T47D (cell line): ENCODE measurements around the gene TMIE.

Experiments used
- DNase-seq, 2 experiments: peaks; one replicate each; pipeline versions ENCODE4 v3.0.0 to v3.0.0-alpha.2; 2011 to 2012; ENCODE audit warnings: low read depth in 1 of 2, low spot score in 1 of 2
- JUND ChIP-seq: IDR thresholded peaks from 2 replicates; pipeline ENCODE4 v1.6.1; 2012; ENCODE audit warnings: low read depth
- in situ Hi-C: cut with HindIII; loops from 2 replicates; pipeline ENCODE4 v1.10.0; 2016; ENCODE audit warnings: low sequenced_read_pairs, low pct_unique_long_range_greater_than_20kb

Gene TMIE

DNA sequence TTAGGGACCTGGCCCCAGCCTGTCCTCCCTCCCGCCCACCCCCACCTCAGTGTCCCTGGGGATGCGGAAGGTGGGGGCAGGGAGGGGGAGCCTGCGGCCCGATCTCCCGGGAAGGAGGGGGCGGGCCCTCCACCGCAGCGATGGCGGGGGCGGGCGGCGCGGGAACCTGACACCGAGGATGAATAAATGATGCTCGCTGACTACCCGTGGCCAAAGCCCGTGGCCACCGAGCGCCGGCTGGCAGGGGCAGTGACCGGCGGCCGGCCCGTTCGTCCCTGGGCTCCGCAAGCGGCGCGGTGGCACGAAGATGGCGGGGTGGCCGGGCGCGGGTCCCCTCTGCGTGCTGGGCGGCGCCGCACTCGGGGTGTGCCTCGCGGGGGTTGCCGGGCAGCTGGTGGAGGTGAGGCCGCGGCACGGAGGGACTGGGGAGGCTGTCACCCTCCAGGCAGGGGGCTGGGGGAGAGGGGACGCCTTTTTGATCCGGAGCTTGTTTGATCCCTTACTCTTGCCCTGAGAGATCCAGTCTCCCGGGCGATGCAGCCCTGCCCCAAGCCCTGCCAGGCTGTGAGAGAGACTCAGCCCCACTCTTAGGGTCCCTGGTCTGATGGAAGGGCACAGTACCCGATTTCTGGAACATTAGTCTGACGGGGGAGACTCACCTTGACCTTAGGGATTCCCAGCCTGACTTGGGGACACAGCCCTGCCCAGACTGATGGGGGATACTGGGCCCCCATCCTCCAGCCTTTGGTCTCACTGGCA, at the start of gene TMIE:
TSS of gene TMIE (plus strand) at position 212 of the 759 bp plus-strand sequence. CDS start at position 308, 96 bp downstream.
- no peak for TF ChIP-seq JUND
- no peak for DNase-seq
- in situ Hi-C loops: no loop called here

DNA sequence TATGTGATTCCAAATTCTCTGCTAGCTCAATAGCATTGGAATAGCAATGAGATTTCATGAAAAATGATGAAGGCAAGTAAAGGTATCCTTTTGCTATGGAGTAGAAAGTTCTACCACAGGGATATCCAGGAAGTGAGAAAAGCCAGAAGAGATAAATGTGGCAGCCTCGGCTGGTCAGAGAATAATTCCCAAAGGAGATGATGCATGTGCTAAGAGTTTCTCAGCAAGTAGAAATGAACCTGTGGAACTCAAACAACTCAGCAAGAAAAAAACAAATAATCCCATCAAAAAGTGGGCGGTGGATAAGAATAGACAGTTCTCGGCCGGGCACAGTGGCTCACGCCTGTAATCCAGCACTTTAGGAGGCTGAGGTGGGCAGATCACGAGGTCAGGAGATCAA, 45.9 kb upstream of the TMIE start:
- no peak for TF ChIP-seq JUND
- no peak for DNase-seq
- in situ Hi-C loops: no loop called here

DNA sequence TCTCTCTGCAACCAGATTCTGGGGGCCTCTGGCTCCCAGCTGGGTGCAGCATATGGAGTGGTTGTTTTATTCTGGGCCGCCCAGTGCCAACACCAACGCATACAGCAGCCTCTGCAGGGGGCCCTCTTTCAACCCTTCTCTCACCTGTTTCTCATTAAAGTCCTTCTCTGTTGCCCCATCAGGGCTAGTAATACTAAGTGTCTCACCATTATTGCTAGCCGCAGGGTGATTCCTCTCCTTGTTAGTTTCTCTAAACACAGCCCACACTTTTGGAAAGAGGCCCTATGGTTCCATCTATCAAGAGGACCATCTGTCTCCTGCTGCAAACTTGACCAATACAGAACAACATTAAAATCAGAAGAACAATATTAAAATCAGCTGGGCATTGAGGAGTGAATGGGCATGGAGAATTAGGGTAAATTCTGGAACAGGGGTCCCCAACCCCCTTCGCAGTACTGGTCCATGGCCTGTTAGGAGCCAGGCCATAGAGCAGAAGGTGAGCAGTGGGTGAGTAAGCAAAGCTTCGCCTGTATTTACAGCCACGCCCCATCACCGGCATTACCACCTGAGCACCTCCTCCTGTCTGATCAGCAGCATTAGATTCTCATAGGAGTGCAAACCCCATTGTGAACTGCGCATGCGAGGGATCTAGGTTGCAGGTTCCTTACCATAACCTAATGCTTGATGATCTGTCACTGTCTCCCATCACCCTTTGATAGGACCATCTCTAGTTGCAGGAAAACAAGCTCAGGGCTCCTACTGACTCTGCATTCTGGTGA, 44.2 kb upstream of the TMIE start:
- no peak for DNase-seq
- TF ChIP-seq JUND: no peak
- in situ Hi-C loops: no loop called here

DNA sequence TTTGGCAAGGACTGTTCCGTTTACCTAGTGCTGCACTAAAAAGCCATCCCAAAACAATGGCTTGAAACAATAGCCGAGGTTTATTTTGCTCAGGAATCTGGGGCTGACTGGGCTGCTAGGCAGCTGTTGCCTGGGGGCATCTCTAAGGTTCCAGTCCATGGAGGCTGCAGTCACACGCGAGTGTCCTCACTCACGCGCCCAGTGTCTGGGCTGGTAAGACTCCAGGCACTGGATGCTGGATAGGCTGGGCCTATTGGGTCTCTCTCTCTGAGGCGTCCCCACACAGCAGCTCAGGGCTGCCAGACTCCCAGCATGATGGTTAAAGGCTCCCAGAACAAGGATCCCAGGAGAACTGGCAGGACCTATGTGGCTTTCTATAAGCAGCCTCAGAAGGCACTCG, 41.9 kb upstream of the TMIE start:
- in situ Hi-C loops: no loop called here
- peak in 1 of 2 experiments; percentile 29 for DNase-seq
- TF ChIP-seq JUND: no peak

- in situ Hi-C loops: no loop called here
- TF ChIP-seq JUND: no peak
- no peak for DNase-seq
Observed at GRCh38 chr3:46660003-46660402, 41.2 kb upstream of the TMIE start.

DNA sequence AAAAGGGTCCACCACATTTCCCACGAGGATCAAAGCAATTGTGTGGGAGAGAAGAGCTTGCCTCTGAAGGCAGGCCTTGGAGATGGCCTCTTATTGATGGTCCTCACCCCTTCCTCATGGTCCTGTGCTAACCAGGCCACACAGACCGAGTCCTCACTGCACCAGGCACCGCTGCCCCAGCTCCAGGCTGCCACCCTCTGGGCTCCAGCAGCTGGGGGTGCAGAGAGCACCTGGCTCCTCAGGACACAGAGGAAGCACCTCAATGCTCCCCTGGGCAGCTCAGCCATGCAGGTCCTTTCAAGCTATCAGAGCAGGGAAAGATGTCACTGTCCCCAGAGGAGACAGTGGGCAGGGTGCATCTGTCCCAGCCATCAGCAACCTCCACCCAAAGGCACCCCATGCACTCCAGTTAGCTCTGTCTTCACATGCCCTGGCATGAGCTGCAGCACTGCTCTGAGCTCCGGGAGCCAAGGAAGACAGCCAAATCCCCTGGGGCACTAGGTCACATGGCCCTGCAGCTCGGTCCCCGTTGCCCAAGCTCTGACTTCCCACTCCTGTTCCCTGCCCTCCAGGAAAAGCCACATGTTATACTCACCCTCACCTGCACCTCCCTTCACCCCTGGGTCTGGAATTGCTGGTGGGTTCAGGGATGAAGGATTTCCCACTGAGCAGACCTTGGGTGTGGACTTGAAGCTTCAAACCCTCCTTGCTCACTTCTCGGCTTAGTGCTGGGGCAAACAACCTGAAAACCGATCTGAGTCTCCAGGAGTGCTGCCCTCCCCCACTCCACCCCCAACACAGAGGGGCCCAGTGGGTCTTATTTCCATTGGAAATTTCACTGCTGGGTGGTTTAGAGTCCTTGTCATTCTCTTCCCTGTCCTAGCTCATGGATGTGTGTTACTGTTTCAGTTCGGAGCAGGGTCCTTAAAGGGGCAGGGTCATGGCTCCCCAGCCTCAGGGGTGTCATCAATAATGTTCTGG, 40.4 kb upstream of the TMIE start:
- in situ Hi-C loops: no loop called here
- no peak for TF ChIP-seq JUND
- DNase-seq: peak in 1 of 2 experiments; percentile 60

- TF ChIP-seq JUND: no peak
- in situ Hi-C loops: no loop called here
- peak in 1 of 2 experiments; percentile 45 for DNase-seq
Observed at GRCh38 chr3:46661776-46662766, 39.1 kb upstream of the TMIE start.

DNA sequence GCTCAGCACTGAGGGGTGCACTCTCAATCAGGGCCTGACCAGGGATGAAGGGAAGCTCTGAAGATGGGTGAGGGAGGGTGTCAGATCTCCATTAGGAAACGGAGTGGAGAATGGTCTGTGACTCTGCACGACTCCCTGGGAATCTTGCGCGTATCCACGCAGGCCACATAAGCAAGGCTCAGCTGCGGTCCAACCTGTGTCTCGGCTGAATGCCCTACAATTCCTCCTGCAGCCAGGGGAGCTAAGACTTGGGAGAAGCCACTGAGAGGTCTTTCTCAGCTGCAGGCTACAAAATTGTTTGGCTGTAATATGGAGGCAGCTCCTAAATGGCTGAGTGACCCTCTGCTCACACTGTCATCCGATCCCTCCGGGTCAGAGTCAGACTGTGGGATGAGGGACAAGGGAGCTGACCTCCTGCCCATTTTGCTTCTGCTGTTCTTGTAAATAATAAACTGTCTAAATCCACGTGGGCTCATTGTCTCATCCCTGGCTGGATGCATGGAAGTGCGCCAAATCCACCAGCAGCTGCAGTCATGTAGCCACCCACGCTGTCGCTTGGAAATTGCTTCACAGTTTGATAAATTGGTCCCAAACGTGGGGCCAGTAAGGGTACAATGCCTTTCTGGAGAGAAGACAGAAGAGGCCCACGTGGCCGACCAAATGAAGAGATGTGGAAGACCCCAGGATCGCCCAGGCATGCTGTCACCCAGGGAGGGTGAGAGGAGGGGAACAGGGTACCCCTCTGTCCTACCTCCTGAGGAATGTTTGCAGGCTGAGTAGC, 38.2 kb upstream of the TMIE start:
- no peak for DNase-seq
- in situ Hi-C loops: no loop called here
- TF ChIP-seq JUND: no peak

GRCh38 chr3:46663591-46664135, 37.5 kb upstream of the TMIE start:
- in situ Hi-C loops: no loop called here
- DNase-seq: peak in 1 of 2 experiments; percentile 45
- no peak for TF ChIP-seq JUND

DNA sequence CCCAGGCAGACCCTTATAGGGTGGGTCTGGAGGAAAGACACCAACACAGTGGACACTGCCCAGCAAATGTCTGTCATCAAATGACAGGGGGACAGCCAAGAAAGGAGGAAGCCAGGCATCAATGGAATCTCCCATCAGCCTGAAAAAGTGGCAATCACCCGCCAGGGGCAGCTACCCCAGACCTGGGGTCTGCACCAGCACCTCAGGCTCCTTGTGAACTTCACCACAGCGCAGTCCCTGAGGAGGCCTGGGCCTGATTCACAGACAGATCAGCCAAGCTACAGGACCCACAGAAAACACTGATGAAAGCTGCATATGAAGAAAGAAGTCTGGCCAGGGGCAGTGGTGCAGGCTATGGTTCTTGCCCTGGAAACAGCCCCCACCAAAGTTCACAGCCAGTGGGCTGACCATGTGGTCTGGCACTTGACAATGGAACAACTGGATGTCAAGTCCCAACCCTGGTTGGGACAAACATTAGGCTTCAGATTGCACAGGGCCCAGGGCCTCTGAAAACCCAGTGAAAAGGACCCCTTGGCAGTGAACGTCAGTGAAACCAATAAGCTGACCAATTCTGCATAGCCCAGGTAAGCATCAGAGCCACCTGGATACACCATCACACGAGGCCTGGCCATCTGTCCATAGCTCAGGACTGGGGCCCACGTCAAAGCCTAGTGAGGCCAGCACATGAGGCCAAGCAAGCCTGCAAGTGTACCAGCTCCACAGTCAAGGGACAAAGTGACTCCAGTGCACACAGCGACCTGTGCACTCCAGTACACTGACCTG, 36.8 kb upstream of the TMIE start:
- no peak for TF ChIP-seq JUND
- in situ Hi-C loops: no loop called here
- no peak for DNase-seq
